ENCODE data around the gene FRAS1. TPM values are rescaled to one million over a fixed set of nuclear protein-coding genes. Genes with fewer than 3 reads are reported as not detected.

FRAS1 gene
- total RNA-seq, 2 experiments from 2014 or later, result 0.05 to 0.22 TPM

DNA sequence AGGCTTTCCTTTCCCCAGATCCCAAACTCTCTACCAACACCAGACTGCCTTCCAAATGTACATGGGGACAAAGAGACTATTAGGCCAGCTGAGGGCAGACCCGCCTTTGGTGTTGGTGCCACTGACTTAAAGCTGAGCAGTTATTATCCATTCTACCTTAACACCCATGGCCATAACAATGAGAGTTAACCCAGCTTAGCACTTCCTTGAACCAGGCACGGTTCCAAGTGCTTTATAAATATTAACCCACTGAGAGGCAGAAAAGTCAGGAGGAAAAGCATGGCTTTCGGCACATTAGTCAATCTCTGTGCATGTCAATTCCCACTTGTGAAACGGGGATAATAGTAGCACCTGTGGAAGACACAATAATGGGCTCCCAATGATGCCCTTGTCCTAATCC is 251.4 kb downstream of the FRAS1 start:
- Mint-ChIP-seq H3K9me3 (no peaks in the 10 kb centered on the region), H3K4me1 (ENCODE audit: low read depth) (peaks cover 8% of the 10 kb centered on the region), H3K4me3 (no peak overlapping the region), H3K36me3 (ENCODE audit: low read depth) (no peaks in the 10 kb centered on the region), H3K27me3 (peaks cover 9% of the 10 kb centered on the region), H3K27ac (no peak overlapping the region)
- DNase-seq (no peak), ATAC-seq (no peak)
- ChIA-PET CTCF (no interaction called here), POLR2A (no interaction called here)
- intact Hi-C loops (cut with micrococcal nuclease), result no loop called here
- no peak for TF ChIP-seq CTCF (IDR thresholded peaks at IDR 0.05)

DNA sequence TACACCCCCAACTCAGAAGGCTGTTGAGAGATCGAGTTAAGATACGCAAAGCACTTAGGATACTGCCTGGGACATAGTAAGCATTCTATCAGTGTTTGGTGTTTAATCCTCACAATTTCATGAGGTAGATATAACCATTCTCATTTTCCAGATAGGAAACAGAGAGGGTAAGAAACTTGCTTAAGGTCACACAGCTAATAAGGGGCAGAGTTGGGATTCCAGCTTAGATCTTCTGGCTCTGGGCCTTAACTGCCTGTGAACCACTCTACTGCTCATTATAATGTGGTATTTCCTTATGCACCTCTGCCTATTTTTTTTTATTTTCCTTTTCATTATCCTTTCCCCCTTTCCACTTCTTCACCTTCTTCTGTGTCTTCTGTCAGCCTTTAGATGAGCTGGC is 252.2 kb downstream of the FRAS1 start:
- DNase-seq (no peak), ATAC-seq (no peak)
- Mint-ChIP-seq H3K27me3 (peaks cover 9% of the 10 kb centered on the region), H3K4me3 (no peak overlapping the region), H3K36me3 (ENCODE audit: low read depth) (no peaks in the 10 kb centered on the region), H3K9me3 (no peaks in the 10 kb centered on the region), H3K27ac (no peak overlapping the region), H3K4me1 (ENCODE audit: low read depth) (peaks cover 16% of the 10 kb centered on the region)
- no peak for TF ChIP-seq CTCF (IDR thresholded peaks at IDR 0.05)
- ChIA-PET CTCF (no interaction called here), POLR2A (no interaction called here)
- intact Hi-C loops (cut with micrococcal nuclease), result no loop called here

DNA sequence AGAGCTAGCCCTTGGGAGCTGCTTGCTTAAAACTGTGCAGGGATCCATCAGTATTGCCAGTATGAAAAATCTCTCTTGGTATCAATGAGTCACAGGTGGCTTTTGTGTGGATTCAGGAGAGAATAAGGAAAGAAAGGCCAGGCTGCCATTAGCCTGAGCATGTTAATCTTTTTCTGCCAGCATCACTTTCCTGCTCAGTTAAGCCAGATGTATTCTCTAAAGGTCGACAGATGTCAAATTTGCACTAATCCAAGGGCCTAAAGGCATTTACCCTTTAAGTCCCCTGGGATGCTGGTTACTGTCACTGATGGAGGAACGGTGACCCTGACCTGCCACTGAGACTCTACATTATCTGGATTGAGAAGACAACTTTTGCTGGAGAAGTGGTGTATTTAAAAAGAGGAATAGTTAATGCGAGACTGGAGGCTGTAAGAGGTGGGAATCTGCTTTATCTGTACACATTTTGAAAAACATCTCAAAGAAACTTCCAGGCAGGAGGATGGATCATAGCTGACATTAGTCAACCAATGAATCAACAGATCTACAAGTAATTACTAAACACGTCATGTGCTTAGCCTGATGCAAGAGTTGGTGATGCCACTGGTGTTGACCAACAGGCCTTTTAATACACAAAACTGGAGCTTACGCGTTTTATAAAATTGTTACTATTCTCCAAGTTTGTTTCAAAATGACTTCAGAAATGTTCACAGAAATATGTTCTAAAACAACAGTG is 253.1 kb downstream of the FRAS1 start:
- Mint-ChIP-seq H3K9me3 (no peaks in the 10 kb centered on the region), H3K4me3 (no peak overlapping the region), H3K4me1 (ENCODE audit: low read depth) (peaks cover 17% of the 10 kb centered on the region), H3K27ac (no peak overlapping the region), H3K27me3 (peaks cover 12% of the 10 kb centered on the region), H3K36me3 (ENCODE audit: low read depth) (no peaks in the 10 kb centered on the region)
- ChIA-PET CTCF (no interaction called here), POLR2A (no interaction called here)
- ATAC-seq (no peak), DNase-seq (no peak)
- TF ChIP-seq CTCF (IDR thresholded peaks at IDR 0.05), result no peak
- intact Hi-C loops (cut with micrococcal nuclease), result no loop called here

- TF ChIP-seq CTCF (IDR thresholded peaks at IDR 0.05), result no peak
- no peak for DNase-seq
- intact Hi-C loops (cut with micrococcal nuclease), result no loop called here
- H3K9me3 Mint-ChIP-seq, result no peaks in the 10 kb centered on the region
- no peak overlapping the region for H3K27ac Mint-ChIP-seq
- no peak overlapping the region for H3K4me3 Mint-ChIP-seq
- H3K27me3 Mint-ChIP-seq, result peaks cover 15% of the 10 kb centered on the region
- POLR2A ChIA-PET, result no interaction called here
- no peak for ATAC-seq
- H3K36me3 Mint-ChIP-seq (ENCODE audit: low read depth), result no peaks in the 10 kb centered on the region
- peaks cover 17% of the 10 kb centered on the region for H3K4me1 Mint-ChIP-seq (ENCODE audit: low read depth)
- CTCF ChIA-PET, result no interaction called here
Measured at GRCh38 chr4:78310740-78311115, 253.6 kb downstream of the FRAS1 start.

- Mint-ChIP-seq H3K36me3 (ENCODE audit: low read depth) (no peaks in the 10 kb centered on the region), H3K4me3 (no peak overlapping the region), H3K27me3 (peaks cover 17% of the 10 kb centered on the region), H3K27ac (no peak overlapping the region), H3K9me3 (no peaks in the 10 kb centered on the region), H3K4me1 (ENCODE audit: low read depth) (peaks cover 17% of the 10 kb centered on the region)
- DNase-seq, result no peak
- POLR2A ChIA-PET, result interaction anchor here (0.6 kb wide), 1 partner anchor 393 kb away, joined by 3 read pairs; no protein-coding TSS in a partner anchor
- no peak for ATAC-seq
- CTCF ChIA-PET, result no interaction called here
- no peak for TF ChIP-seq CTCF (IDR thresholded peaks at IDR 0.05)
- intact Hi-C loops (cut with micrococcal nuclease), result no loop called here
Measured at GRCh38 chr4:78311306-78311705, 254.2 kb downstream of the FRAS1 start.

All from activated CD8-positive, alpha-beta T cell treated with anti-CD3 and anti-CD28 coated beads for 36 hours (primary cell).